DOHH2 (cell line): Measurements from ENCODE around the gene FYCO1.

ENCODE experiments used
- H3F3A ChIP-seq: fragments of 200-600 bp; sonication (generic), shearing (Covaris generic); 2 replicates; pipeline ENCODE4 v1.6.0; 2016; ENCODE audit warnings: antibody characterized with exemption, mild to moderate bottlenecking; ENCODE audit not compliant: control insufficient read depth, insufficient read depth
- H3K27ac ChIP-seq: fragments of 200-600 bp; sonication (generic); 2 replicates; pipeline ENCODE4 v1.5.1; 2014; ENCODE audit warnings: low read depth, mild to moderate bottlenecking, low read length, moderate library complexity
- H3K27me3 ChIP-seq: fragments of 200-600 bp; sonication (generic); 2 replicates; pipeline ENCODE4 v1.6.1; 2014; ENCODE audit warnings: mild to moderate bottlenecking, low read length, mixed read lengths; ENCODE audit not compliant: control insufficient read depth
- H3K36me3 ChIP-seq: fragments of 200-600 bp; sonication (generic); 2 replicates; pipeline ENCODE4 v1.6.1; 2014; ENCODE audit warnings: mild to moderate bottlenecking, low read length, moderate library complexity, mixed read lengths; ENCODE audit not compliant: control insufficient read depth
- H3K4me1 ChIP-seq: fragments of 200-600 bp; sonication (generic); 2 replicates; pipeline ENCODE4 v1.6.1; 2014; ENCODE audit warnings: mild to moderate bottlenecking, low read length, mixed read lengths; ENCODE audit not compliant: control insufficient read depth
- H3K4me2 ChIP-seq: fragments of 200-600 bp; sonication (generic); 2 replicates; pipeline ENCODE4 v1.6.0; 2014; ENCODE audit warnings: mild to moderate bottlenecking, low read length, moderate library complexity
- H3K4me3 ChIP-seq: fragments of 200-600 bp; sonication (generic); 2 replicates; pipeline ENCODE4 v1.5.1; 2014; ENCODE audit warnings: mild to moderate bottlenecking, low read length, mixed read lengths
- H3K79me2 ChIP-seq: fragments of 200-600 bp; sonication (generic); 2 replicates; pipeline ENCODE4 v1.6.1; 2014; ENCODE audit warnings: mild to moderate bottlenecking, low read length, mixed read lengths; ENCODE audit not compliant: control insufficient read depth
- H3K9me2 ChIP-seq: fragments of 200-600 bp; sonication (generic); replicated peaks from 2 replicates; pipeline ENCODE4 v1.6.1; 2014; ENCODE audit warnings: mild to moderate bottlenecking, low read length, mixed read lengths; ENCODE audit not compliant: control insufficient read depth
- H3K9me3 ChIP-seq: fragments of 200-600 bp; sonication (generic); 2 replicates; pipeline ENCODE4 v1.6.1; 2014; ENCODE audit warnings: antibody characterized with exemption, low read length, mixed read lengths; ENCODE audit not compliant: control insufficient read depth, insufficient read depth
- H4K20me1 ChIP-seq: fragments of 200-600 bp; sonication (generic); 2 replicates; pipeline ENCODE4 v1.6.0; 2014; ENCODE audit warnings: low read depth, mild to moderate bottlenecking, antibody characterized with exemption, low read length, moderate library complexity; ENCODE audit not compliant: control insufficient read depth, insufficient read depth
- EZH2phosphoT487 ChIP-seq: fragments of 200-600 bp; sonication (generic); IDR thresholded peaks from 2 replicates; pipeline ENCODE4 v1.6.1; 2017; ENCODE audit warnings: borderline replicate concordance, mild to moderate bottlenecking, antibody characterized with exemption, low read length, moderate library complexity, mixed read lengths
- TF ChIP-seq, protein P1 (sequence below): fragments of 200-600 bp; sonication (generic); IDR thresholded peaks from one replicate; pipeline ENCODE4 v1.5.1; 2014; ENCODE audit warnings: antibody characterized with exemption, mild to moderate bottlenecking, low read depth, low read length; ENCODE audit not compliant: poor library complexity, severe bottlenecking

FYCO1 gene

DNA sequence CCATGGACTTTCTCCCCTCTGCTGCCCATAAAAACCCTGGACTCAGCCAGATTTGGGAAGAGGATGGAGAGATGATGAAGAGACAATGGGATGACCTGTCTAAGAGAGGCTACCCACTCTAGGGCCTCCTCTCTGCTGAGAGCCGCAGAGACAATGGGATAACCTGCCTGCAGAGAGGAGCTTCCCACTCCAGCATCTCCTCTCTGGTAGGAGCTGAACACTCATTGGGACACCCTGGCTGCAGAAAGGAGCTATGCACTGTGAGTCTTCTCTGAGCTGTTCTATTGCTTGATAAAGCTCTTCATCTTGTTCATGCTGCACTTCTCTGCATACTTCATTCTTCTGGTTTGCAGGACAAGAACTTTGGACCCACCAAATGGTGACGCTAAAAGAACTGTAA, 36.1 kb upstream of the FYCO1 start:
- no peaks in the 10 kb centered on the region for H3K36me3 ChIP-seq
- H3K9me3 ChIP-seq: peaks cover 22% of the 10 kb centered on the region; the same call in 1 of the 2 replicates
- no peak overlapping the region for H3K4me3 ChIP-seq
- no peaks in the 10 kb centered on the region for H3K9me2 ChIP-seq
- H3K4me1 ChIP-seq: 0 out of 2 replicates have a peak, but pooled peaks cover 3% of the 10 kb centered on the region
- H3K4me2 ChIP-seq: no peak overlapping the region
- H4K20me1 ChIP-seq: no peaks in the 10 kb centered on the region
- H3K27ac ChIP-seq: no peak overlapping the region
- no peaks in the 10 kb centered on the region for H3F3A ChIP-seq
- no peaks in the 10 kb centered on the region for H3K79me2 ChIP-seq
- TF ChIP-seq EZH2phosphoT487: no peak
- TF ChIP-seq, protein P1, sequence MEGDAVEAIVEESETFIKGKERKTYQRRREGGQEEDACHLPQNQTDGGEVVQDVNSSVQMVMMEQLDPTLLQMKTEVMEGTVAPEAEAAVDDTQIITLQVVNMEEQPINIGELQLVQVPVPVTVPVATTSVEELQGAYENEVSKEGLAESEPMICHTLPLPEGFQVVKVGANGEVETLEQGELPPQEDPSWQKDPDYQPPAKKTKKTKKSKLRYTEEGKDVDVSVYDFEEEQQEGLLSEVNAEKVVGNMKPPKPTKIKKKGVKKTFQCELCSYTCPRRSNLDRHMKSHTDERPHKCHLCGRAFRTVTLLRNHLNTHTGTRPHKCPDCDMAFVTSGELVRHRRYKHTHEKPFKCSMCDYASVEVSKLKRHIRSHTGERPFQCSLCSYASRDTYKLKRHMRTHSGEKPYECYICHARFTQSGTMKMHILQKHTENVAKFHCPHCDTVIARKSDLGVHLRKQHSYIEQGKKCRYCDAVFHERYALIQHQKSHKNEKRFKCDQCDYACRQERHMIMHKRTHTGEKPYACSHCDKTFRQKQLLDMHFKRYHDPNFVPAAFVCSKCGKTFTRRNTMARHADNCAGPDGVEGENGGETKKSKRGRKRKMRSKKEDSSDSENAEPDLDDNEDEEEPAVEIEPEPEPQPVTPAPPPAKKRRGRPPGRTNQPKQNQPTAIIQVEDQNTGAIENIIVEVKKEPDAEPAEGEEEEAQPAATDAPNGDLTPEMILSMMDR: no peak
- H3K27me3 ChIP-seq: peaks cover 9% of the 10 kb centered on the region

- no peak overlapping the region for H3K27ac ChIP-seq
- H3K4me2 ChIP-seq: no peak overlapping the region
- H3K27me3 ChIP-seq: peaks cover 9% of the 10 kb centered on the region
- peaks cover 22% of the 10 kb centered on the region; the same call in 1 of the 2 replicates for H3K9me3 ChIP-seq
- 0 out of 2 replicates have a peak, but pooled peaks cover 3% of the 10 kb centered on the region for H3K4me1 ChIP-seq
- no peaks in the 10 kb centered on the region for H3F3A ChIP-seq
- H3K79me2 ChIP-seq: no peaks in the 10 kb centered on the region
- no peaks in the 10 kb centered on the region for H4K20me1 ChIP-seq
- H3K4me3 ChIP-seq: no peak overlapping the region
- H3K36me3 ChIP-seq: no peaks in the 10 kb centered on the region
- TF ChIP-seq EZH2phosphoT487: no peak
- TF ChIP-seq, protein P1: no peak
- no peaks in the 10 kb centered on the region for H3K9me2 ChIP-seq
These were observed 35.6 kb upstream of the FYCO1 start for GRCh38 chr3:46031269-46031668.

DNA sequence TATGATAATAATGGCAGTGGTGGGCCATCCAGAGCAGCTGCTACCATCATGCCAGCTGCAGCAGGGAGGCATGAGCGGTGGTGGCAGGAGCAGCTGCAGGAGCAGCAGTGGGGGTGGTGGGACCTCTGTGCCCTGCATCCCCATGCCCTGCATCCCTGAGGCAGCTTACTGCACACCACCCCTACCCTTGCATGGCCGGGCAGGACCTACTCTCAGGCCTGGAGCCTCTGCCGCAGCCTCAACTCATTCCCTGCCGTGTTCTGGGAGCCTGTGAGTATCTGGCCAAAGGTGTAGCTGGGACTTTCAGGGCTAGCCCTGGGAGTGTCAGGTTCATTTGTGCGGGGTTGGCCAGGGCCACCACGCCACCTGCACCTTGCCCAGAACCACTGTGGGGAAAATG, 35.0 kb upstream of the FYCO1 start:
- Histone ChIP-seq H3K27ac (no peak overlapping the region), H3K27me3 (peaks cover 4% of the 10 kb centered on the region), H3K4me1 (0 out of 2 replicates have a peak, but pooled peaks cover 3% of the 10 kb centered on the region), H3K79me2 (no peaks in the 10 kb centered on the region), H3K36me3 (no peaks in the 10 kb centered on the region), H3F3A (no peaks in the 10 kb centered on the region), H3K9me2 (no peaks in the 10 kb centered on the region), H3K4me3 (no peak overlapping the region), H3K4me2 (no peak overlapping the region), H4K20me1 (no peaks in the 10 kb centered on the region), H3K9me3 (peaks cover 22% of the 10 kb centered on the region; the same call in 1 of the 2 replicates)
- TF ChIP-seq EZH2phosphoT487: no peak
- TF ChIP-seq, protein P1: no peak
